ENCODE results near the gene MYCBP2.

MYCBP2 gene

DNA sequence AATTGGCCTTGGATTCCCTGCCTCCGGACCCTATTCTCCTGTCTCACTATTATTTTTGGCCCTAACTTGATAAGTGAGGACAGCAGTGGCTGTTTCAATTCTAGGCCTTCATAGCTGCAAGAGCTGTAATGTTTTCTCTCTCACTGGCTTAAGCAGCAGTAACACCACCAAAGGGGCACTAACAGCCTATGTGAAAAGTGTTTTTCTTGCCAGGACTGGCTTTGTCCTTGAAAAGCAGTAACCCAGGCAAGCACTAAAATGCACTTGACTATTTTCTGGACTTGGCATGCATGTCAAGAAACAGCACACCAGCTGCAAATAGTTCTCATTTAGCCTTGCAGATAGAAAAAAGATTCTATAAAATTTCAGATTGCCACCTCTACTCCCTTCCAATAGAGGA is 290.6 kb downstream of the MYCBP2 start:
- Histone ChIP-seq H3K27ac (ENCODE audit: low read length) (no peak overlapping the region), H3K27me3 (replicated peaks; ENCODE audit: insufficient read depth, low read length) (no peaks in the 10 kb centered on the region), H2AFZ (ENCODE audit: low read length) (no peak overlapping the region), H3K9me2 (replicated peaks; ENCODE audit: insufficient read depth, low read length) (no peaks in the 10 kb centered on the region), H3K79me2 (ENCODE audit: low read length) (no peaks in the 10 kb centered on the region), H3F3A (ENCODE audit: insufficient read depth, low read length) (no peaks in the 10 kb centered on the region), H3K9ac (ENCODE audit: low read length) (no peak overlapping the region), H3K4me2 (ENCODE audit: low read depth, low read length) (no peak overlapping the region), H3K36me3 (replicated peaks; ENCODE audit: insufficient read depth, low read length) (no peaks in the 10 kb centered on the region), H3K4me1 (ENCODE audit: low read length) (no peaks in the 10 kb centered on the region), H3K4me3 (ENCODE audit: low read length) (no peak overlapping the region), H3K9me3 (replicated peaks; ENCODE audit: insufficient read depth, low read length) (no peaks in the 10 kb centered on the region), H4K20me1 (ENCODE audit: insufficient read depth, low read length) (no peaks in the 10 kb centered on the region)
- DNase-seq = no peak
- TF ChIP-seq, protein P1, sequence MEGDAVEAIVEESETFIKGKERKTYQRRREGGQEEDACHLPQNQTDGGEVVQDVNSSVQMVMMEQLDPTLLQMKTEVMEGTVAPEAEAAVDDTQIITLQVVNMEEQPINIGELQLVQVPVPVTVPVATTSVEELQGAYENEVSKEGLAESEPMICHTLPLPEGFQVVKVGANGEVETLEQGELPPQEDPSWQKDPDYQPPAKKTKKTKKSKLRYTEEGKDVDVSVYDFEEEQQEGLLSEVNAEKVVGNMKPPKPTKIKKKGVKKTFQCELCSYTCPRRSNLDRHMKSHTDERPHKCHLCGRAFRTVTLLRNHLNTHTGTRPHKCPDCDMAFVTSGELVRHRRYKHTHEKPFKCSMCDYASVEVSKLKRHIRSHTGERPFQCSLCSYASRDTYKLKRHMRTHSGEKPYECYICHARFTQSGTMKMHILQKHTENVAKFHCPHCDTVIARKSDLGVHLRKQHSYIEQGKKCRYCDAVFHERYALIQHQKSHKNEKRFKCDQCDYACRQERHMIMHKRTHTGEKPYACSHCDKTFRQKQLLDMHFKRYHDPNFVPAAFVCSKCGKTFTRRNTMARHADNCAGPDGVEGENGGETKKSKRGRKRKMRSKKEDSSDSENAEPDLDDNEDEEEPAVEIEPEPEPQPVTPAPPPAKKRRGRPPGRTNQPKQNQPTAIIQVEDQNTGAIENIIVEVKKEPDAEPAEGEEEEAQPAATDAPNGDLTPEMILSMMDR (IDR thresholded peaks at IDR 0.05; ENCODE audit: low read length) = no peak
- TF ChIP-seq EZH2phosphoT487 (IDR thresholded peaks at IDR 0.05; ENCODE audit: low read length) (no peak), EZH2 (optimal IDR thresholded peaks at IDR 0.05; ENCODE audit: low read depth, low read length) (no peak)

DNA sequence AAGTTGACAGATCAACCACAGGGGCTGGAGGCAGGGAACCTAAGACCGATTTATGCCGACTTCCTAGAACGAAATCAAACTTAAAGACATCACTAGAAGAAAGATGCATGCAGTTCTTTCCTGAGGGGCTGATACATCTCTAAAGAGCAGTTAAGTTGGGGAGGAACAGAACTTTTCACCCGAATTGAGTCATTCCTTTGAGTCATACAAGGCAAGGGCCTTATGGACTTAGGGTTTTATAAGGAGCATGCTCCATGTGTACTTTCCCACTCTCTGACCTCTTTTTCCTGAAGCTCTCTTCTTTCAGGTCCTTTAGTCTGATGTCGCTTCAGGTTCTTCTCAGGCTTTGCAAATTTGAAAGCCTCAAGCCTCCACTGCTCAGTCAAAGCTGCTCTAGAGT is 292.0 kb downstream of the MYCBP2 start:
- Histone ChIP-seq H3K4me2 (ENCODE audit: low read depth, low read length) (no peak overlapping the region), H3K9me3 (replicated peaks; ENCODE audit: insufficient read depth, low read length) (no peaks in the 10 kb centered on the region), H3K36me3 (replicated peaks; ENCODE audit: insufficient read depth, low read length) (no peaks in the 10 kb centered on the region), H3K4me1 (ENCODE audit: low read length) (no peaks in the 10 kb centered on the region), H3K27me3 (replicated peaks; ENCODE audit: insufficient read depth, low read length) (no peaks in the 10 kb centered on the region), H3K9me2 (replicated peaks; ENCODE audit: insufficient read depth, low read length) (no peaks in the 10 kb centered on the region), H3K27ac (ENCODE audit: low read length) (no peak overlapping the region), H3K4me3 (ENCODE audit: low read length) (no peak overlapping the region), H4K20me1 (ENCODE audit: insufficient read depth, low read length) (no peaks in the 10 kb centered on the region), H3K9ac (ENCODE audit: low read length) (no peak overlapping the region), H2AFZ (ENCODE audit: low read length) (no peak overlapping the region), H3F3A (ENCODE audit: insufficient read depth, low read length) (no peaks in the 10 kb centered on the region), H3K79me2 (ENCODE audit: low read length) (no peaks in the 10 kb centered on the region)
- TF ChIP-seq, protein P1 (IDR thresholded peaks at IDR 0.05; ENCODE audit: low read length) = no peak
- no peak for TF ChIP-seq EZH2phosphoT487 (IDR thresholded peaks at IDR 0.05; ENCODE audit: low read length)
- TF ChIP-seq EZH2 (optimal IDR thresholded peaks at IDR 0.05; ENCODE audit: low read depth, low read length) = no peak
- DNase-seq = no peak

DNA sequence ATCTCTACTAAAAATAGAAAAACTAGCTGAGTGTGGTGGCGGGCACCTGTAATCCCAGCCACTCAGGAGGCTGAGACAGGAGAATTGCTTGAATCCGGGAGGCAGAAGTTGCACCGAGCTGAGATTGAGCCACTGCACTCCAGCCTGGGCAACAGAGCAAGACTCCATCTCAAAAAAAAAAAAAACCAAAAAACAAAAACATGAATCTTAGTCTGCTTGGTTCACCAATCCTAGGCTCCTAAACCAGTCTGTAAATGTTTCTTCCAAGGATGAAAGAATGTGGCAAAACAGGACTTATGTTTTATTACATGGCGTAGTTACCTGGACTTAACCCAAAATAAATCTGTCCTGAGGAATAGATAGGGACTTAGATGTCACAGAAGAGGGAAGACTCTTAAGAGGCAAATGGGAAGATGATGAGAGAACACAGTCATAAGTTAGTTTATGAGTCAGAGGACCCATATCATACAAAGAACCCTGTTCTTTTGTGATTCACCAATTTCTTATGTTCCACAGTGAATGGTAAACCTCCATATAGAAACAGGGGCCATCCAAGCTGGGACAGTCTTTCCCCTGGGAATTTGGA is 293.1 kb downstream of the MYCBP2 start:
- Histone ChIP-seq H3K9me2 (replicated peaks; ENCODE audit: insufficient read depth, low read length) (no peaks in the 10 kb centered on the region), H3K27me3 (replicated peaks; ENCODE audit: insufficient read depth, low read length) (no peaks in the 10 kb centered on the region), H3K36me3 (replicated peaks; ENCODE audit: insufficient read depth, low read length) (no peaks in the 10 kb centered on the region), H4K20me1 (ENCODE audit: insufficient read depth, low read length) (no peaks in the 10 kb centered on the region), H3K4me3 (ENCODE audit: low read length) (no peak overlapping the region), H3K27ac (ENCODE audit: low read length) (no peak overlapping the region), H3K4me1 (ENCODE audit: low read length) (no peaks in the 10 kb centered on the region), H3K4me2 (ENCODE audit: low read depth, low read length) (no peak overlapping the region), H2AFZ (ENCODE audit: low read length) (no peak overlapping the region), H3F3A (ENCODE audit: insufficient read depth, low read length) (no peaks in the 10 kb centered on the region), H3K79me2 (ENCODE audit: low read length) (no peaks in the 10 kb centered on the region), H3K9me3 (replicated peaks; ENCODE audit: insufficient read depth, low read length) (no peaks in the 10 kb centered on the region), H3K9ac (ENCODE audit: low read length) (no peak overlapping the region)
- no peak for DNase-seq
- TF ChIP-seq, protein P1 (IDR thresholded peaks at IDR 0.05; ENCODE audit: low read length) = no peak
- TF ChIP-seq EZH2 (optimal IDR thresholded peaks at IDR 0.05; ENCODE audit: low read depth, low read length) = no peak
- no peak for TF ChIP-seq EZH2phosphoT487 (IDR thresholded peaks at IDR 0.05; ENCODE audit: low read length)

Measured in MM.1S (cell line).